Keratinocyte (primary cell): ENCODE results near the gene PLK4. TPM values are rescaled to one million over a fixed set of nuclear protein-coding genes. Genes with fewer than 3 reads are reported as not detected.

ENCODE experiments used
- DNase-seq: peaks from one replicate; pipeline ENCODE4 v3.0.0-alpha.2; 2011; ENCODE audit warnings: low read depth, missing footprints, low spot score
- FAIRE-seq: peaks from 2 replicates; lab custom pipeline; 2011; peaks lifted over from hg19 to GRCh38; lab: Jason Lieb, UNC
- H2AFZ ChIP-seq: 2 replicates; pipeline ENCODE4 v1.6.0; 2012; ENCODE audit warnings: low read length, control low read depth, inconsistent platforms; ENCODE audit not compliant: control insufficient read depth
- H3K27ac ChIP-seq: 2 replicates; pipeline ENCODE4 v1.5.1; 2011; ENCODE audit warnings: low read length; ENCODE audit not compliant: control insufficient read depth, insufficient read depth
- H3K27me3 ChIP-seq: 3 replicates; pipeline ENCODE4 v1.6.0; 2011; ENCODE audit warnings: low read length; ENCODE audit not compliant: control insufficient read depth, insufficient read depth; ENCODE audit errors: extremely low read depth
- H3K36me3 ChIP-seq, 2 experiments: 2 replicates in 1 of 2; 3 replicates in 1 of 2; pipeline ENCODE4 v1.5.1; 2011; ENCODE audit warnings: low read length in 2 of 2, mild to moderate bottlenecking in 1 of 2; ENCODE audit not compliant: control insufficient read depth in 2 of 2, insufficient read depth in 2 of 2; ENCODE audit errors: extremely low read depth in 1 of 2
- H3K4me1 ChIP-seq: 3 replicates; pipeline ENCODE4 v1.5.1; 2011; ENCODE audit warnings: low read length; ENCODE audit not compliant: control insufficient read depth, insufficient read depth; ENCODE audit errors: extremely low read depth
- H3K4me2 ChIP-seq: 3 replicates; pipeline ENCODE4 v1.6.0; 2011; ENCODE audit warnings: low read depth, low read length; ENCODE audit not compliant: control insufficient read depth, insufficient read depth; ENCODE audit errors: extremely low read depth
- H3K4me3 ChIP-seq, 3 experiments: fragments of 200-600 bp in 1 of 3; sonication (generic) in 1 of 3; 2 replicates in 2 of 3; 3 replicates in 1 of 3; pipeline ENCODE4 v1.5.1; 2011 to 2016; ENCODE audit warnings: low read length in 3 of 3, mild to moderate bottlenecking in 3 of 3, control low read depth in 2 of 3, inconsistent platforms in 1 of 3, low read depth in 1 of 3, mixed read lengths in 1 of 3, mixed run types in 1 of 3, moderate library complexity in 1 of 3; ENCODE audit not compliant: control insufficient read depth in 2 of 3, insufficient read depth in 2 of 3; ENCODE audit errors: extremely low read depth in 1 of 3
- H3K79me2 ChIP-seq: 2 replicates; pipeline ENCODE4 v1.6.0; 2012; ENCODE audit warnings: low read length; ENCODE audit not compliant: control insufficient read depth, insufficient read depth
- H3K9ac ChIP-seq: 3 replicates; pipeline ENCODE4 v1.6.0; 2011; ENCODE audit warnings: low read length; ENCODE audit not compliant: control insufficient read depth, insufficient read depth; ENCODE audit errors: extremely low read depth
- H3K9me1 ChIP-seq: 3 replicates; pipeline ENCODE4 v1.6.0; 2011; ENCODE audit warnings: low read length; ENCODE audit not compliant: control insufficient read depth, insufficient read depth; ENCODE audit errors: extremely low read depth
- H3K9me3 ChIP-seq: 2 replicates; pipeline ENCODE4 v1.5.1; 2012; ENCODE audit warnings: low read depth, low read length; ENCODE audit not compliant: control insufficient read depth
- H4K20me1 ChIP-seq: 3 replicates; pipeline ENCODE4 v1.6.0; 2011; ENCODE audit warnings: low read length; ENCODE audit not compliant: control insufficient read depth, insufficient read depth; ENCODE audit errors: extremely low read depth
- EZH2 ChIP-seq: IDR thresholded peaks from one replicate; pipeline ENCODE4 v1.6.1; 2012; ENCODE audit warnings: inconsistent platforms, mild to moderate bottlenecking, low read length, moderate library complexity
- dilution Hi-C: fragments of 300-500 bp; cut with MboI; formaldehyde crosslinking; loops from one replicate; pipeline ENCODE4 v1.7.0; 2020; ENCODE audit warnings: low sequenced_read_pairs; ENCODE audit not compliant: extremely low pct_ligation_motif_present
- polyA plus RNA-seq, 5 experiments: library from polyadenylated mRNA; depleted of rRNA in 3 of 5; stranded (reverse) in 3 of 5; stranded (forward) in 1 of 5; unstranded in 1 of 5; fragments of >200 nt; gene quantifications; 1 replicate in 1 of 5; 2 replicates in 3 of 5; 3 replicates in 1 of 5; pipeline versions ENCODE4 v1.2.1 to v1.2.3, GENCODE V29; 2011 to 2012; ENCODE audit warnings: missing spikeins in 2 of 5, low read depth in 1 of 5, low replicate concordance in 1 of 5
- TF ChIP-seq, protein P1 (sequence below), 3 experiments: IDR thresholded peaks in 1 of 3; conservative IDR thresholded peaks in 1 of 3; optimal IDR thresholded peaks in 1 of 3; 2 replicates in 2 of 3; 3 replicates in 1 of 3; pipeline versions ENCODE3 to v1.5.1; 2011; ENCODE audit warnings: low read length in 3 of 3, mild to moderate bottlenecking in 3 of 3, moderate library complexity in 2 of 3, control low read depth in 1 of 3, inconsistent platforms in 1 of 3; ENCODE audit not compliant: insufficient read depth in 2 of 3; ENCODE audit errors: extremely low read depth in 1 of 3

The PLK4 gene
- polyA plus RNA-seq, 1 donor (not counting 4 experiments of a cell fraction or from before 2014, with no cell fraction given), result 21.4 TPM

DNA sequence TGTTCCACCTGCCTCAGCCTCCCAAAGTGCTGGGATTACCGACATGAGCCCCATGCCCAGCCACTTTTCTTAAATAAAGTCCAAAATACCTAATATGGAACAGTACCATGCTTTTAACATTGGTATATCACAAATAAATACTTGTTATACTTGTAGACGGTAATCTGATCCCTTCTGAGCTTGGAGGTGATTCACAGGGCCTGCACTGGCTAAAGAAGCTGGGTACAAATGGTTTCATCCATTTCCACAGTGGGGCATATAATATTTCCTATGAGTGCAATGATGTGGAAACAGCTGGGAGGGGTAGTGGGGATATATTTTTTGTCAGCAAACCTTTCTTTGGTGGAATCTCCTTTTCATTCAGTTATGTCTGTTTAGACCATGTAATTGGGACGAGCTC, 35.8 kb downstream of the PLK4 start:
- H3K9me3 ChIP-seq, result no peaks in the 10 kb centered on the region
- H3K27me3 ChIP-seq, result no peaks in the 10 kb centered on the region
- H3K4me2 ChIP-seq, result no peak overlapping the region
- no peaks in the 10 kb centered on the region for H3K79me2 ChIP-seq
- TF ChIP-seq, protein P1, sequence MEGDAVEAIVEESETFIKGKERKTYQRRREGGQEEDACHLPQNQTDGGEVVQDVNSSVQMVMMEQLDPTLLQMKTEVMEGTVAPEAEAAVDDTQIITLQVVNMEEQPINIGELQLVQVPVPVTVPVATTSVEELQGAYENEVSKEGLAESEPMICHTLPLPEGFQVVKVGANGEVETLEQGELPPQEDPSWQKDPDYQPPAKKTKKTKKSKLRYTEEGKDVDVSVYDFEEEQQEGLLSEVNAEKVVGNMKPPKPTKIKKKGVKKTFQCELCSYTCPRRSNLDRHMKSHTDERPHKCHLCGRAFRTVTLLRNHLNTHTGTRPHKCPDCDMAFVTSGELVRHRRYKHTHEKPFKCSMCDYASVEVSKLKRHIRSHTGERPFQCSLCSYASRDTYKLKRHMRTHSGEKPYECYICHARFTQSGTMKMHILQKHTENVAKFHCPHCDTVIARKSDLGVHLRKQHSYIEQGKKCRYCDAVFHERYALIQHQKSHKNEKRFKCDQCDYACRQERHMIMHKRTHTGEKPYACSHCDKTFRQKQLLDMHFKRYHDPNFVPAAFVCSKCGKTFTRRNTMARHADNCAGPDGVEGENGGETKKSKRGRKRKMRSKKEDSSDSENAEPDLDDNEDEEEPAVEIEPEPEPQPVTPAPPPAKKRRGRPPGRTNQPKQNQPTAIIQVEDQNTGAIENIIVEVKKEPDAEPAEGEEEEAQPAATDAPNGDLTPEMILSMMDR (optimal IDR thresholded peaks at IDR 0.05 in 1 of 3, IDR thresholded peaks at IDR 0.05 in 1 of 3, conservative IDR thresholded peaks at IDR 0.05 in 1 of 3; ENCODE audit: extremely low read depth in 1 of 3, insufficient read depth in 2 of 3, low read length in 3 of 3), result no peak
- TF ChIP-seq EZH2, result no peak
- FAIRE-seq (no peak), DNase-seq (no peak)
- H3K27ac ChIP-seq, result no peak overlapping the region
- no peak overlapping the region for H2AFZ ChIP-seq
- H3K4me3 ChIP-seq, result no peak overlapping the region
- dilution Hi-C loops, result no loop called here
- no peaks in the 10 kb centered on the region for H3K9me1 ChIP-seq
- H3K36me3 ChIP-seq, result peaks cover 2 to 7% of the 10 kb centered on the region in 2 experiments
- no peaks in the 10 kb centered on the region for H4K20me1 ChIP-seq
- no peaks in the 10 kb centered on the region for H3K4me1 ChIP-seq
- no peak overlapping the region for H3K9ac ChIP-seq

DNA sequence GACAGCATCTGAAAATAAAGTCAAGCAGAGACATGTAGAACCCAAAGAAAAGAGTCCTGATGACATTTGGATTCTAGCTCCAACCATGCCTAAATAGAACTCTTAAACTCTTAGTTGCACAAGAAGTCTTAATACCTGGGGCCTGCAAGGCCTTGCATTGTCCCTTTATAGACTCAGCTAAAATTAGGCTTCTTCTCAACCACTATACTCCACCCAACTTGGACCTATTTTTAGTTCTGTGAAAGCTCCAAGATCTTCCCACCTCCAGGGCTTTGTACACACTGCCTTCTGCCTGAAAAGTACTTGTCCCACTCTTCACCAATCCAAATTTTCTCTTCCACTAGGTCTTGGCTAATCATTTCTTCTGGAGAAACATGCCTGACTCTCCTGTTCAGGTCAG, 36.5 kb downstream of the PLK4 start:
- Histone ChIP-seq H3K4me3 (no peak overlapping the region), H3K27me3 (no peaks in the 10 kb centered on the region), H3K36me3 (peaks cover 2 to 8% of the 10 kb centered on the region in 2 experiments), H3K9me3 (no peaks in the 10 kb centered on the region), H3K9me1 (no peaks in the 10 kb centered on the region), H2AFZ (no peak overlapping the region), H3K4me1 (no peaks in the 10 kb centered on the region), H3K4me2 (no peak overlapping the region), H4K20me1 (no peaks in the 10 kb centered on the region), H3K9ac (no peak overlapping the region), H3K27ac (no peak overlapping the region), H3K79me2 (no peaks in the 10 kb centered on the region)
- FAIRE-seq, result no peak
- dilution Hi-C loops, result no loop called here
- TF ChIP-seq, protein P1 (optimal IDR thresholded peaks at IDR 0.05 in 1 of 3, IDR thresholded peaks at IDR 0.05 in 1 of 3, conservative IDR thresholded peaks at IDR 0.05 in 1 of 3; ENCODE audit: extremely low read depth in 1 of 3, insufficient read depth in 2 of 3, low read length in 3 of 3), result no peak
- TF ChIP-seq EZH2, result no peak
- no peak for DNase-seq
